HUES48 (cell line): Measurements from ENCODE around the gene FAM117A.
"Not testable (repeated sequence)": the region's sequence is repeated elsewhere in the genome, so short reads cannot be mapped to it uniquely, and the experiment has no call there.

Experiments used
- H3K27ac ChIP-seq: one replicate; pipeline ENCODE4 v1.7.0; 2013; ENCODE audit warnings: low read depth, low read length, inconsistent platforms
- H3K27me3 ChIP-seq: 2 replicates; pipeline ENCODE4 v1.6.1; 2013; ENCODE audit warnings: mild to moderate bottlenecking, low read length; ENCODE audit not compliant: control insufficient read depth, insufficient read depth
- H3K36me3 ChIP-seq: 2 replicates; pipeline ENCODE4 v1.6.1; 2013; ENCODE audit warnings: low read length; ENCODE audit not compliant: control insufficient read depth, insufficient read depth
- H3K4me1 ChIP-seq: 2 replicates; pipeline ENCODE4 v1.6.1; 2013; ENCODE audit warnings: mild to moderate bottlenecking, low read length; ENCODE audit not compliant: control insufficient read depth, insufficient read depth
- H3K4me3 ChIP-seq: 2 replicates; pipeline ENCODE4 v1.5.1; 2013; ENCODE audit warnings: mild to moderate bottlenecking, low read depth, low read length
- H3K9ac ChIP-seq: 2 replicates; pipeline ENCODE4 v1.6.1; 2013; ENCODE audit warnings: mild to moderate bottlenecking, low read depth, low read length, moderate library complexity
- H3K9me3 ChIP-seq: 2 replicates; pipeline ENCODE4 v1.6.1; 2013; ENCODE audit warnings: low read length; ENCODE audit not compliant: control insufficient read depth, insufficient read depth

The FAM117A gene

GRCh38 chr17:49738456-49739163 is 25.3 kb downstream of the FAM117A start:
- H3K27ac ChIP-seq, result no peak overlapping the region
- H3K4me1 ChIP-seq, result no peaks in the 10 kb centered on the region
- H3K4me3 ChIP-seq, result no peak overlapping the region

DNA sequence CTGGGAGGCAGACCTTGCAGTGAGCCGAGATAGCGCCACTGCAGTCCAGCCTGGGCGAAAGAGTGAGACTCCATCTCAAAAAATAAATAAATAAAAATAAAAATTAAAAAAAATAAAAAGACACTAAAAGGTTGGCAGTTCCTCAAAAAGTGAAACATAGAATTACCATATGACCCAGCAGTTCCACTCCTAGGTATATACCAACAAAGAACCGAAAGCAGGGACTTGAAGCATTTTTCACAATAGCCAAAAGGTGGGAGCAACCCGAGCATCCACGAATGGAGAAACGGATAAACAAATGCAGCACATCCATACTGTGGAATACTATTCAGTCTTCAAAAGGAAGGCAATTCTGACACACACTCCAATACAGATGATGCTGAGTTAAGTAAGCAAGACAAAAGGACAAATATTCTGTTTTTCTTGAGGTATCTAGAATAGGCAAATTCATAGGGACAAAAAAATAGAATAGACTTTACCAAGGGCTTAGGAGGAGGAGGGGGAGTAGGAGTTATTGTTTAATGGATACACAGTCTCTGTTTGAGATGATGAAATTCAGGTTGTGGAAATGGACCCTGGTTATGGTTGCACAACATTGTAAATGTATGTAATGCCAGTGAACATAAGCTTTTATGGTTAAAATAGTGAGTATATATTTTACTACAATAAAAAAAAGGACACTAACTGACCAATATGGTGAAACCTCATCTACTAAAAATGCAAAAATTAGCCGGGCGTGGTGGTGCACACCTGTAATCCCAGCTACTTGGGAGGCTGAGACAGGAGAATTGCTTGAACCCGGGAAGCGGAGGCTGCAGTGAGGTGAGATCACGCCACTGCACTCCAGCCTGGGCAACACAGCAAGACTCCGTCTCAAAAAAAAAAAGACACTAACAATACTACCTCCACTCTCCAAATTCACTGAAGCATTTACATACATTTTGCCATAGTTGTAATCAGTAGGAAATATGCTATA is 29.1 kb downstream of the FAM117A start:
- no peak overlapping the region for H3K4me3 ChIP-seq
- H3K4me1 ChIP-seq, result no peaks in the 10 kb centered on the region
- H3K36me3 ChIP-seq, result peaks cover 8% of the 10 kb centered on the region; the same call in 1 of the 2 replicates
- no peaks in the 10 kb centered on the region for H3K9me3 ChIP-seq
- no peaks in the 10 kb centered on the region for H3K27me3 ChIP-seq
- H3K27ac ChIP-seq, result no peak overlapping the region
- H3K9ac ChIP-seq, result no peak overlapping the region

More at GRCh38 chr17:49738456-49739163, 25.3 kb downstream of the FAM117A start:
- H3K27me3 ChIP-seq, result no peaks in the 10 kb centered on the region
- no peaks in the 10 kb centered on the region for H3K9me3 ChIP-seq
- no peaks in the 10 kb centered on the region for H3K36me3 ChIP-seq
- H3K9ac ChIP-seq, result no peak overlapping the region

- H3K36me3 ChIP-seq, result peaks cover 8% of the 10 kb centered on the region; the same call in 1 of the 2 replicates
- H3K4me1 ChIP-seq, result no peaks in the 10 kb centered on the region
- H3K9ac ChIP-seq, result no peak overlapping the region
- no peak overlapping the region for H3K4me3 ChIP-seq
- no peak overlapping the region for H3K27ac ChIP-seq
- H3K27me3 ChIP-seq, result no peaks in the 10 kb centered on the region
- no peaks in the 10 kb centered on the region for H3K9me3 ChIP-seq
Measured at GRCh38 chr17:49731435-49731831, 32.5 kb downstream of the FAM117A start.

DNA sequence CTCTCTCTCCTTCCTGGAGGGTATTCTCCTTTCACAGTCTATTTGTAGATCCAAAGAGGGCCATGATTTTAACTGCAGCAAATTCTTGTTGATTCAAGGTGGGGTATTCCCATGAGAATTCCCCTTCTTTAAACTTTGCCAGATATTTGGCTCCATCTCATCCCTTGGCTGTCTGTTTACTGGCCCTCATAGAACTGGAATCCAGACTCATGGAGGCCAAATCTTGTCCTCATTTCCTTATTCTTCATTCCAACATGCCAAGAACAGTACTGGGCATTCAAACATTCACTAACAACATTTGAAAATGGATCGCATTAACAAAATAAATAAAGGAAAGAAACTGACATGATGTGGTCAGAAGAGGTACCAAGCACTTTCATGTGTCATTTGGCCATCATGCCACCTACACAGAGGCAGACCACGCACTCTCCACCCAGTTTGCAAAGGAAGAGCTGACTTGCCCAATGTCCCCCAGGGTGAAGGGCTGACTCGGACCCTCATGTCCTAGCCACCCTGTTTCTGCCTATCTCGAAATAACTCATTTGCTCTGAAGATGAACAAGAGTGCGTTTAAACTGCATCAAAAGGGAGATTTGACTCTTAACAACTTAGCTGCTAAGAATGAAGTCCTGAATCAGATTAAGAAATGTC is 33.0 kb downstream of the FAM117A start:
- Histone ChIP-seq H3K4me1 (no peaks in the 10 kb centered on the region), H3K9ac (no peak overlapping the region), H3K9me3 (no peaks in the 10 kb centered on the region), H3K36me3 (peaks cover 8% of the 10 kb centered on the region; the same call in 1 of the 2 replicates), H3K27me3 (no peaks in the 10 kb centered on the region), H3K4me3 (no peak overlapping the region), H3K27ac (no peak overlapping the region)

DNA sequence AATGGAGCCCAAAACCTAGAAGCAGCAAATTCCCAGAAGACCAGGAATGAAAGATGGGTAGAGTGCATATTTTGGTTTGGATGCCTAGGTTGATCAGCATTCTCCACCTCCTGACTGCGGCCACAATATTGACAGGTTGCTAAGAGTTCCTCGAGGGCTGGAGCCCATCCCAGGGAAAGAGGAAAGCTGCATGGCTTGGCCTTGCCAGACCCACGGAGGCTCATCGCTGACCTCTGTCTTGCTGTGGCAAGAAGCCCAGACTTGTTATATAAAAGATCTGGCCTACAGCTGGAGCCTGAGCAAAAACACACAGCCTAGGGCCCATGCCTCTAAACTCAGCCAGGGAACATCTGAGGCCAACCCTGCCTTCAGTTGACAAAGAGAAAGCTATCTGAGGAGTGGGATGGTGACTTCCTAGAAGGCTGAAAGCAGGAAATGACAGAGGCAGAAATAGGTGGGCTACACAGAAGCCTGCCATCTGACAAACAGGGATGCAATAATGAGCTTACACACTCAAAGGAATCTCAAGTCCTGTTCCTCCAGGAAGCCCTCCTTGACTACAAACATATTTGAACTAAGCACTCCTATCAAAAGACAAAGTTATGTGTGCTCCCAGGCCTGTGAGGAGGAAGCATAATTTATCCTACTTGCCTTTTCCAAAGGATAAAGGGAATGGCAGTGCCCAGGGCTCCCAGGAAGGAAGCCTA is 33.7 kb downstream of the FAM117A start:
- peaks cover 8% of the 10 kb centered on the region; the same call in 1 of the 2 replicates for H3K36me3 ChIP-seq
- H3K4me1 ChIP-seq, result no peaks in the 10 kb centered on the region
- H3K9ac ChIP-seq, result no peak overlapping the region
- no peaks in the 10 kb centered on the region for H3K9me3 ChIP-seq
- H3K4me3 ChIP-seq, result no peak overlapping the region
- H3K27me3 ChIP-seq, result no peaks in the 10 kb centered on the region
- no peak overlapping the region for H3K27ac ChIP-seq

DNA sequence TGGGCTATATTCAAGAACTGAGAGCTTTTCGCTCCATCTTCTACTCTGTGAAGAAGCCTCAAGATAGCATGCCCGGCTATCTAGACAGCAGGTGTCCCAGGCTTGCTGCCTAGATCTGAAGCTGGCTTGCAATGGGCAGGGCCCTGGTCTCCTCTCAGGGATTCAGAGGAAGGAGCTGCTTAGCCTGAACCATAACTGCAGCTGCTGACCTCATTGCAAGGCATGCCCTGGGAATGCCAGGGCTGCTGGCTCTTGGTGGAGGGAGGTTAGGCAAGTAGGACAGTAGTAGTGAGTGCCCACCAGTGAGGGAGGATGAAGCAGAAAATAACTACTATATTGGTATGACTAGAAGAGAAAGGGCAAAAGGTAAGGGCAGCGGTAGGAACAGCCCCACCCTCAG is 34.9 kb downstream of the FAM117A start:
- Histone ChIP-seq H3K9ac (no peak overlapping the region), H3K4me1 (no peaks in the 10 kb centered on the region), H3K9me3 (no peaks in the 10 kb centered on the region), H3K36me3 (peaks cover 8% of the 10 kb centered on the region; the same call in 1 of the 2 replicates), H3K27me3 (no peaks in the 10 kb centered on the region), H3K4me3 (no peak overlapping the region), H3K27ac (no peak overlapping the region)

DNA sequence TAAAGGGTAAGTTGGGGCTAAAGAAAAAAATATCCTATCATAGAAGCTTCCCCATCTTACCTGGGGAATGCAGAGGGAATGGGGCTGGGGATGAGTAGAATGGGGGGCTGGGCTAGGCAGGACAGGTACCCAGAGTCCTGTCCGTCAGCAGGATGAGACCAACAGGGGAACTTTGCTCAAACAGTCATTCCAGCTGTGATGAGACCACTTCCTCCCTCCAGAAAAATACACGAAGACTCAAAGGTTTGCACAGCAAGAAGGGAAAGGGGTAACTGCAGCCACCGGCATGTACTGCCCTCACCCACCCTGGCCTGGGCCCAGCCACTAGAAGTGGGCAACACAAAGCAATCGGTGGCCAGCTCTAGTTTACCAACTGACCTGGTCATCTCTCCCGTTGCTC is 35.5 kb downstream of the FAM117A start:
- H3K9ac ChIP-seq, result no peak overlapping the region
- H3K4me1 ChIP-seq, result no peaks in the 10 kb centered on the region
- H3K9me3 ChIP-seq, result no peaks in the 10 kb centered on the region
- H3K27ac ChIP-seq, result no peak overlapping the region
- no peak overlapping the region for H3K4me3 ChIP-seq
- peaks cover 8% of the 10 kb centered on the region; the same call in 1 of the 2 replicates for H3K36me3 ChIP-seq
- no peaks in the 10 kb centered on the region for H3K27me3 ChIP-seq

- no peaks in the 10 kb centered on the region for H3K4me1 ChIP-seq
- no peak overlapping the region for H3K27ac ChIP-seq
- no peaks in the 10 kb centered on the region for H3K27me3 ChIP-seq
- no peak overlapping the region for H3K9ac ChIP-seq
- H3K9me3 ChIP-seq, result no peaks in the 10 kb centered on the region
- peaks cover 4% of the 10 kb centered on the region; the same call in 1 of the 2 replicates for H3K36me3 ChIP-seq
- H3K4me3 ChIP-seq, result no peak overlapping the region
Measured at GRCh38 chr17:49727380-49727779, 36.6 kb downstream of the FAM117A start.

DNA sequence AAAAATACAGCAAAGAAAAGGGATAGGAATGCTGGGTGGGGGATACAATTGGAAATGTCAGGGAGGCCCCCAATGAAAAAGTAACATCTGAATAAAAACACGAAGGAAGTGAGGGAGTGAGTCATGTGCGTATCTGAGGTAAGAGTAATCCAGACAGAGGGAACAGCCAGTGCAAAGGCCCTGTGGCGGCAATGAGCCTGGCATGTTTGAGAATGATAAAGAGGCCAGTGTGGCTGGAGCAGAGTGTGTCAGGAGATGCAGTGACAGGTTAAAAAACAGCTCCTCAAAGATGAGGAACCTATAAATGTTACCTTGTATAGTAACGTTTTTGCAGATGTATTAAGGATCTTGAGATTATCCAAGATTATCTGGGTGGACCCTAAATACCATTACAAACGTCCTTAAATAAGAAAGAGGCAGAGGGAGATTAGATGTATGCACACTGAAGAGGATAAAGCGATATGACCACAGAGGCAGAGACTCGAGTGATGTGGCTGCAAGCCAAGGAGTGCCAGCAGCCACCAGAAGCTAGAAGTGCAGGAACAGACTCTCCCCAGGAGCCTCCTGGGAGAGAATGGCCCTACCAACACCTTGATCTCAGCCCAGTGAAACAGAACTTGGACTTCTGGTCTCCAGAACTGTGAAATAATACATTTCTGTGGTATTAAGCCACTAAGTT is 38.3 kb downstream of the FAM117A start:
- H3K27me3 ChIP-seq, result no peaks in the 10 kb centered on the region
- H3K9me3 ChIP-seq, result no peaks in the 10 kb centered on the region
- no peaks in the 10 kb centered on the region for H3K4me1 ChIP-seq
- H3K36me3 ChIP-seq, result peaks cover 17% of the 10 kb centered on the region
- H3K4me3 ChIP-seq, result no peak overlapping the region
- no peak overlapping the region for H3K27ac ChIP-seq
- no peak overlapping the region for H3K9ac ChIP-seq

DNA sequence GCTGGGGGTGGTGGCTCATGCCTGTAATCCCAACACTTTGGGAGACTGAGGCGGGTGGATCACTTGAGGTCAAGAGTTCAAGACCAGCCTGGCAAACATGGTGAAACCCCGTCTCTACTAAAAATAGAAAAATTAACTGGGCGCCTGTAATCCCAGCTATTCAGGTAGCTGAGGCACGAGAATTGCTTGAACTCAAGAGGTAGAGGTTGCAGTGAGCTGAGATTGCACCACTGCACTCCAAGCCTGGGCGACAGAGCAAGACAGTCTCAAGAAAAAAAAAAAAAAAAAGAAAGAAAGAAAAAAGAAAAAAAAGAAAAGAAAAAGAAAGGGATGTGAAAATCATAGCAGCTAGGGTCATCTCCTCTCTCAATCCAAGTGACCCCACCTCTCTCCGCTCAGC is 39.4 kb downstream of the FAM117A start:
- H3K9me3 ChIP-seq, H3K27me3 ChIP-seq, H3K4me1 ChIP-seq, H3K27ac ChIP-seq, H3K9ac ChIP-seq, H3K4me3 ChIP-seq: not testable (repeated sequence)
- peaks cover 26% of the 10 kb centered on the region for H3K36me3 ChIP-seq
